Lower leg skin (tissue), 3 donors: ENCODE measurements around the gene AAR2.

Source experiments
- CTCF ChIP-seq, 3 donors: fragments of 450-650 bp; IDR thresholded peaks; one replicate each; pipeline ENCODE4 v1.5.1; 2016; ENCODE audit warnings: antibody characterized with exemption in 3 of 3, mild to moderate bottlenecking in 3 of 3, moderate library complexity in 2 of 3
- POLR2A ChIP-seq, 2 donors: fragments of 450-650 bp; IDR thresholded peaks; one replicate each; pipeline ENCODE4 v1.6.1; 2016 to 2017; ENCODE audit warnings: antibody characterized with exemption in 2 of 2, mild to moderate bottlenecking in 1 of 2, moderate library complexity in 1 of 2

- TF ChIP-seq CTCF (IDR thresholded peaks at IDR 0.05) (no peak), POLR2A (IDR thresholded peaks at IDR 0.05) (no peak)
Measured at GRCh38 chr20:36279362-36279761, 43.1 kb downstream of the AAR2 start.
